ENCODE measurements around the gene CCDC86.

Gene CCDC86

DNA sequence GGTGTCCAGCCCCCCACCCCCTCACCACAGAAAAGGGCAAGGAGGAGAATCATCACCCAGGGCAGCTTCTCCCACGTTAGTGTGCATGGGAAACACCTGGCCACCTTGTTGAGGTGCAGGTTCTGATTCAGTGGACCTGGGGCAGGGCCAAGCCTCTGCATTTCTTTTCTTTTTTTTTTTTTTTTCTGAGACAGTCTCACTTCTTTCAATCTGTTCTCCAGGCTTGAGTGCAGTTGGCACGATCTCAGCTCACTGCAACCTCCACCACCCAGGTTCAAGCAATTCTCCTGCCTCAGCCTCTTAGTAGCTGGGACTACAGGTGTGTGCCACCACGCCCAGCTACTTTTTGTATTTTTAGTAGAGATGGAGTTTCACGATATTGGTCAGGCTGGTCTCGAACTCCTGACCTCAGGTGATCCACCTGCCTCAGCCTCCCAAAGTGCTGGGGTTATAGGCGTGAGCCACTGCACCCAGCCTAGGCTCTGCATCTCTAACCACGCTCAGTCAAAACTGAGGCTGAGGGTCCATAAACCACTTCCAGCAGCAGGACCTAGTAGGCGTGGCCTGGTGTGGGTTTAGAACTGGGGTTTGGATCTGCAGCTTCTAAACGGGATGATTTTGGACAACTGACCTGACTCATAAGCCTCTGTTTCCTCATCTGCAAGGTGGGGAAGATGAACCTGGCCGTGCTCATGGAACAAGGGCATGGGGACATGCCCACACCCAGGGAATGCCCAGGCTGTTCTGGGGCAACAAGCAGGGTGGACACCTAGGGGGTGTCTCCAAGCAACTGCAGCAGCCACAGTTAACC lies 26.2 kb downstream of the CCDC86 start:
- TF ChIP-seq ZNF8 (CRISPR knock-in tag; IDR thresholded peaks at IDR 0.05) (no peak), RARB (CRISPR knock-in tag; IDR thresholded peaks at IDR 0.05) (no peak), PPARA (CRISPR knock-in tag; IDR thresholded peaks at IDR 0.05; ENCODE audit: borderline replicate concordance) (no peak), CSDC2 (CRISPR knock-in tag; IDR thresholded peaks at IDR 0.05) (no peak), BACH2 (CRISPR knock-in tag; IDR thresholded peaks at IDR 0.05; ENCODE audit: borderline replicate concordance) (no peak), GLIS3 (CRISPR knock-in tag; IDR thresholded peaks at IDR 0.05) (no peak), ZNF70 (CRISPR knock-in tag; IDR thresholded peaks at IDR 0.05) (no peak), ZFP3 (CRISPR knock-in tag; IDR thresholded peaks at IDR 0.05) (no peak), TCF4 (CRISPR knock-in tag; IDR thresholded peaks at IDR 0.05; ENCODE audit: borderline replicate concordance) (no peak), OSR1 (CRISPR knock-in tag; IDR thresholded peaks at IDR 0.05) (no peak)
- TF ChIP-seq, protein P1, sequence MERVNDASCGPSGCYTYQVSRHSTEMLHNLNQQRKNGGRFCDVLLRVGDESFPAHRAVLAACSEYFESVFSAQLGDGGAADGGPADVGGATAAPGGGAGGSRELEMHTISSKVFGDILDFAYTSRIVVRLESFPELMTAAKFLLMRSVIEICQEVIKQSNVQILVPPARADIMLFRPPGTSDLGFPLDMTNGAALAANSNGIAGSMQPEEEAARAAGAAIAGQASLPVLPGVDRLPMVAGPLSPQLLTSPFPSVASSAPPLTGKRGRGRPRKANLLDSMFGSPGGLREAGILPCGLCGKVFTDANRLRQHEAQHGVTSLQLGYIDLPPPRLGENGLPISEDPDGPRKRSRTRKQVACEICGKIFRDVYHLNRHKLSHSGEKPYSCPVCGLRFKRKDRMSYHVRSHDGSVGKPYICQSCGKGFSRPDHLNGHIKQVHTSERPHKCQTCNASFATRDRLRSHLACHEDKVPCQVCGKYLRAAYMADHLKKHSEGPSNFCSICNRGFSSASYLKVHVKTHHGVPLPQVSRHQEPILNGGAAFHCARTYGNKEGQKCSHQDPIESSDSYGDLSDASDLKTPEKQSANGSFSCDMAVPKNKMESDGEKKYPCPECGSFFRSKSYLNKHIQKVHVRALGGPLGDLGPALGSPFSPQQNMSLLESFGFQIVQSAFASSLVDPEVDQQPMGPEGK (CRISPR knock-in tag; IDR thresholded peaks at IDR 0.05; ENCODE audit: borderline replicate concordance) = no peak
- TF ChIP-seq, protein P2, sequence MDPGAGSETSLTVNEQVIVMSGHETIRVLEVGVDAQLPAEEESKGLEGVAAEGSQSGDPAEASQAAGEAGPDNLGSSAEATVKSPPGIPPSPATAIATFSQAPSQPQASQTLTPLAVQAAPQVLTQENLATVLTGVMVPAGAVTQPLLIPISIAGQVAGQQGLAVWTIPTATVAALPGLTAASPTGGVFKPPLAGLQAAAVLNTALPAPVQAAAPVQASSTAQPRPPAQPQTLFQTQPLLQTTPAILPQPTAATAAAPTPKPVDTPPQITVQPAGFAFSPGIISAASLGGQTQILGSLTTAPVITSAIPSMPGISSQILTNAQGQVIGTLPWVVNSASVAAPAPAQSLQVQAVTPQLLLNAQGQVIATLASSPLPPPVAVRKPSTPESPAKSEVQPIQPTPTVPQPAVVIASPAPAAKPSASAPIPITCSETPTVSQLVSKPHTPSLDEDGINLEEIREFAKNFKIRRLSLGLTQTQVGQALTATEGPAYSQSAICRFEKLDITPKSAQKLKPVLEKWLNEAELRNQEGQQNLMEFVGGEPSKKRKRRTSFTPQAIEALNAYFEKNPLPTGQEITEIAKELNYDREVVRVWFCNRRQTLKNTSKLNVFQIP (CRISPR knock-in tag; IDR thresholded peaks at IDR 0.05; ENCODE audit: borderline replicate concordance, low read depth) = no peak
- TF ChIP-seq, protein P3, sequence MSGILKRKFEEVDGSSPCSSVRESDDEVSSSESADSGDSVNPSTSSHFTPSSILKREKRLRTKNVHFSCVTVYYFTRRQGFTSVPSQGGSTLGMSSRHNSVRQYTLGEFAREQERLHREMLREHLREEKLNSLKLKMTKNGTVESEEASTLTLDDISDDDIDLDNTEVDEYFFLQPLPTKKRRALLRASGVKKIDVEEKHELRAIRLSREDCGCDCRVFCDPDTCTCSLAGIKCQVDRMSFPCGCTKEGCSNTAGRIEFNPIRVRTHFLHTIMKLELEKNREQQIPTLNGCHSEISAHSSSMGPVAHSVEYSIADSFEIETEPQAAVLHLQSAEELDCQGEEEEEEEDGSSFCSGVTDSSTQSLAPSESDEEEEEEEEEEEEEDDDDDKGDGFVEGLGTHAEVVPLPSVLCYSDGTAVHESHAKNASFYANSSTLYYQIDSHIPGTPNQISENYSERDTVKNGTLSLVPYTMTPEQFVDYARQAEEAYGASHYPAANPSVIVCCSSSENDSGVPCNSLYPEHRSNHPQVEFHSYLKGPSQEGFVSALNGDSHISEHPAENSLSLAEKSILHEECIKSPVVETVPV (CRISPR knock-in tag; IDR thresholded peaks at IDR 0.05) = no peak
- no peak for ATAC-seq

DNA sequence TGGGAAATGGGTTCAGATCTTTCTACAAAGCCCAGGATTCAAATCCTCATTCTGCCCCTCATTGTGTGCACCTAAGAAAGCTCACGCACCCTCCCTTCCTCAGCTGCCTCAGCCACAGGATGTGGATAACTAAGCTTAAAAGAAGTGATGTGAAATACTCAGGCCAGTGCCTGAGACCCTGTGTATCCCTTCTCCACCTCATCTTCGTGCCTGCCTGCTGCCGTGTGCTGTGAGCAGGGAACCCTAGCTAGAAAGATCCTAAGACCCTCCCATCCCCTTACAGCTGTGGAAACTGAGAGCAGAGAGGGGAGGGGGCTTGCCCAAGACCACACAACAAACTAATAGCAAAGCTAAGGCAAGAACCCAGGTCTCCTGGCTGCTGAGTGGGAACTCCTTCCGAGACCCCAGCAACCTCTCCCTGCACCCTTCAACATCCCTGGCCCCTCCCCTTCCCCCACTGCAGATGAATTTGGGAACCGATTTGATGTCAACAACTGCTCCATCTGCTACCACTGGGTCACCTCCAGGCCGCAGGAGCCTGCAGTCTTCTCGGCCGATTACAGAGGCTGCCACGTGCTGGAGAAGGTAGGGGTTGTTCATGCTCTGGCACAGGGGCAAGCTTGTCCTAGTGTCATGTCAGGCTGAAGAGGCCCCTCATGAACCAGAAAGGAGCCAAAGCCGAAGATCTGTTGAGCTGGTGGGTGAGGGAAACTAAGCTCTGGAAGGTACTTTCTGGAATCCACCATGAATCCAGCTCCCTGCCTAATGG lies 27.0 kb downstream of the CCDC86 start:
- no peak for ATAC-seq
- TF ChIP-seq ZNF70 (CRISPR knock-in tag; IDR thresholded peaks at IDR 0.05) (no peak), RARB (CRISPR knock-in tag; IDR thresholded peaks at IDR 0.05) (no peak), ESRRG (CRISPR knock-in tag; IDR thresholded peaks at IDR 0.05) (no peak), ZC3H10 (CRISPR knock-in tag; IDR thresholded peaks at IDR 0.05) (no peak), ZNF8 (CRISPR knock-in tag; IDR thresholded peaks at IDR 0.05) (no peak), ISL1 (CRISPR knock-in tag; IDR thresholded peaks at IDR 0.05) (no peak), ZFP3 (CRISPR knock-in tag; IDR thresholded peaks at IDR 0.05) (no peak), TCF4 (CRISPR knock-in tag; IDR thresholded peaks at IDR 0.05; ENCODE audit: borderline replicate concordance) (no peak), ZFP30 (CRISPR knock-in tag; IDR thresholded peaks at IDR 0.05) (no peak), BACH2 (CRISPR knock-in tag; IDR thresholded peaks at IDR 0.05; ENCODE audit: borderline replicate concordance) (no peak), TOX (CRISPR knock-in tag; IDR thresholded peaks at IDR 0.05; ENCODE audit: borderline replicate concordance) (no peak), PPARA (CRISPR knock-in tag; IDR thresholded peaks at IDR 0.05; ENCODE audit: borderline replicate concordance) (no peak), ARNTL (CRISPR knock-in tag; IDR thresholded peaks at IDR 0.05; ENCODE audit: borderline replicate concordance, low read depth) (no peak), GLIS3 (CRISPR knock-in tag; IDR thresholded peaks at IDR 0.05) (no peak), OSR1 (CRISPR knock-in tag; IDR thresholded peaks at IDR 0.05) (no peak), CSDC2 (CRISPR knock-in tag; IDR thresholded peaks at IDR 0.05) (no peak)
- TF ChIP-seq, protein P4, sequence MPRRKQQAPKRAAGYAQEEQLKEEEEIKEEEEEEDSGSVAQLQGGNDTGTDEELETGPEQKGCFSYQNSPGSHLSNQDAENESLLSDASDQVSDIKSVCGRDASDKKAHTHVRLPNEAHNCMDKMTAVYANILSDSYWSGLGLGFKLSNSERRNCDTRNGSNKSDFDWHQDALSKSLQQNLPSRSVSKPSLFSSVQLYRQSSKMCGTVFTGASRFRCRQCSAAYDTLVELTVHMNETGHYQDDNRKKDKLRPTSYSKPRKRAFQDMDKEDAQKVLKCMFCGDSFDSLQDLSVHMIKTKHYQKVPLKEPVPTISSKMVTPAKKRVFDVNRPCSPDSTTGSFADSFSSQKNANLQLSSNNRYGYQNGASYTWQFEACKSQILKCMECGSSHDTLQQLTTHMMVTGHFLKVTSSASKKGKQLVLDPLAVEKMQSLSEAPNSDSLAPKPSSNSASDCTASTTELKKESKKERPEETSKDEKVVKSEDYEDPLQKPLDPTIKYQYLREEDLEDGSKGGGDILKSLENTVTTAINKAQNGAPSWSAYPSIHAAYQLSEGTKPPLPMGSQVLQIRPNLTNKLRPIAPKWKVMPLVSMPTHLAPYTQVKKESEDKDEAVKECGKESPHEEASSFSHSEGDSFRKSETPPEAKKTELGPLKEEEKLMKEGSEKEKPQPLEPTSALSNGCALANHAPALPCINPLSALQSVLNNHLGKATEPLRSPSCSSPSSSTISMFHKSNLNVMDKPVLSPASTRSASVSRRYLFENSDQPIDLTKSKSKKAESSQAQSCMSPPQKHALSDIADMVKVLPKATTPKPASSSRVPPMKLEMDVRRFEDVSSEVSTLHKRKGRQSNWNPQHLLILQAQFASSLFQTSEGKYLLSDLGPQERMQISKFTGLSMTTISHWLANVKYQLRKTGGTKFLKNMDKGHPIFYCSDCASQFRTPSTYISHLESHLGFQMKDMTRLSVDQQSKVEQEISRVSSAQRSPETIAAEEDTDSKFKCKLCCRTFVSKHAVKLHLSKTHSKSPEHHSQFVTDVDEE (CRISPR knock-in tag; IDR thresholded peaks at IDR 0.05) = no peak
- TF ChIP-seq, protein P3 (CRISPR knock-in tag; IDR thresholded peaks at IDR 0.05) = no peak
- TF ChIP-seq, protein P5, sequence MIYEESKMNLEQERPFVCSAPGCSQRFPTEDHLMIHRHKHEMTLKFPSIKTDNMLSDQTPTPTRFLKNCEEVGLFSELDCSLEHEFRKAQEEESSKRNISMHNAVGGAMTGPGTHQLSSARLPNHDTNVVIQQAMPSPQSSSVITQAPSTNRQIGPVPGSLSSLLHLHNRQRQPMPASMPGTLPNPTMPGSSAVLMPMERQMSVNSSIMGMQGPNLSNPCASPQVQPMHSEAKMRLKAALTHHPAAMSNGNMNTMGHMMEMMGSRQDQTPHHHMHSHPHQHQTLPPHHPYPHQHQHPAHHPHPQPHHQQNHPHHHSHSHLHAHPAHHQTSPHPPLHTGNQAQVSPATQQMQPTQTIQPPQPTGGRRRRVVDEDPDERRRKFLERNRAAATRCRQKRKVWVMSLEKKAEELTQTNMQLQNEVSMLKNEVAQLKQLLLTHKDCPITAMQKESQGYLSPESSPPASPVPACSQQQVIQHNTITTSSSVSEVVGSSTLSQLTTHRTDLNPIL (CRISPR knock-in tag; IDR thresholded peaks at IDR 0.05; ENCODE audit: low read depth) = no peak
- TF ChIP-seq, protein P1 (CRISPR knock-in tag; IDR thresholded peaks at IDR 0.05; ENCODE audit: borderline replicate concordance) = no peak
